Measurements from ENCODE around the gene TBX3. TPM values are rescaled to one million over a fixed set of nuclear protein-coding genes. Genes with fewer than 3 reads are reported as not detected.

The TBX3 gene
- total RNA-seq, 1 donor from 2014 or later, result 2.0 TPM

DNA sequence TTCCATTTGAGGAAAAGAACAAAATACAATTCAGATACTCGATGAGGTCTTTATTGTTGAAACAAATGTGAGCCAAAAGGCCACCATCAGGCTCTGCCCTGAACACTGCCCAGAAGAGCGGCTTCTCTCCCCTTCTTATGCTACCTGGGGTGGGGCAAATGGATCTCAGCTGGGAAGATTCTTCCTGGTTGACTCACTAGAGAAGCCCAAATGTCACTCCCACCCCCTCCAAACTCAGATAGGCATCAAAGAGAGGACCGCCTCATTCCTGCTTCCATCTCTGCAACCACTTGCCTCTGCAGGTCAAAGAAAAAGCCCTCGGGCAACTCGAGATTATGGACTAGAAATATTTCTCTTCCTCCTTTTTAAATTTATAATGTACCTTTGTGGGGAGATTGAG lies 55.8 kb downstream of the TBX3 start:
- TF ChIP-seq, protein P1, sequence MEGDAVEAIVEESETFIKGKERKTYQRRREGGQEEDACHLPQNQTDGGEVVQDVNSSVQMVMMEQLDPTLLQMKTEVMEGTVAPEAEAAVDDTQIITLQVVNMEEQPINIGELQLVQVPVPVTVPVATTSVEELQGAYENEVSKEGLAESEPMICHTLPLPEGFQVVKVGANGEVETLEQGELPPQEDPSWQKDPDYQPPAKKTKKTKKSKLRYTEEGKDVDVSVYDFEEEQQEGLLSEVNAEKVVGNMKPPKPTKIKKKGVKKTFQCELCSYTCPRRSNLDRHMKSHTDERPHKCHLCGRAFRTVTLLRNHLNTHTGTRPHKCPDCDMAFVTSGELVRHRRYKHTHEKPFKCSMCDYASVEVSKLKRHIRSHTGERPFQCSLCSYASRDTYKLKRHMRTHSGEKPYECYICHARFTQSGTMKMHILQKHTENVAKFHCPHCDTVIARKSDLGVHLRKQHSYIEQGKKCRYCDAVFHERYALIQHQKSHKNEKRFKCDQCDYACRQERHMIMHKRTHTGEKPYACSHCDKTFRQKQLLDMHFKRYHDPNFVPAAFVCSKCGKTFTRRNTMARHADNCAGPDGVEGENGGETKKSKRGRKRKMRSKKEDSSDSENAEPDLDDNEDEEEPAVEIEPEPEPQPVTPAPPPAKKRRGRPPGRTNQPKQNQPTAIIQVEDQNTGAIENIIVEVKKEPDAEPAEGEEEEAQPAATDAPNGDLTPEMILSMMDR (conservative IDR thresholded peaks at IDR 0.05; ENCODE audit: low read depth, low read length), result no peak
- H3K4me3 ChIP-seq (ENCODE audit: low read depth, low read length), result no peak overlapping the region
- DNase-seq (ENCODE audit: low read depth), result no peak

- DNase-seq (ENCODE audit: low read depth), result no peak
- H3K4me3 ChIP-seq (ENCODE audit: low read depth, low read length), result no peak overlapping the region
- TF ChIP-seq, protein P1 (conservative IDR thresholded peaks at IDR 0.05; ENCODE audit: low read depth, low read length), result no peak
Observed at GRCh38 chr12:114627393-114627792, 56.6 kb downstream of the TBX3 start.

DNA sequence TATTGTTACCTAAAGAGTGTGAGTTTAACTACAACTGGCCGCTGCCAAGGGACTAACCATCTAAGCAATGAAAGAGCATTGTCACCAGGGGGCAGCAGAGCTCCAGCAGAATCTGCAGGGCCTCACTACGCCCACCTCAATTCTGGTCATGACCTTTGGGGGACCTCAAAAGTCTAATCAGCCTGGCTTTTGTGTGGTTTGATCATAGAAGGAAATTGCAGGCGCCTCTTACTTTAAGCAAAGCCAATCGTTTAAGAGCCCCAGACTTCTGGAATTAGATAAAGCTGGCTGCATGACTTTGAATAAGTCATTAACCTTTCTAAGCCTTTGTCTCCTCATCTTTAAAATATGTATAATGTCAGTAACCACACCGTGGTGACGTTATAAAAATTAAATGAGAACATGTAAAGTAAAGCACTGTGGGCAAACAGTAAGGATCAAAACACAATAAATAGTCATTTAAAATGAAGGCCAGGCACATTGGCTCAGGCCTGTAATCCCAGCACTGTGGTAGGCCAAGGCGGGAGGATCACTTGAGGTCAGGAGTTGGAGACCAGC lies 58.6 kb downstream of the TBX3 start:
- DNase-seq (ENCODE audit: low read depth), result no peak
- no peak overlapping the region for H3K4me3 ChIP-seq (ENCODE audit: low read depth, low read length)
- TF ChIP-seq, protein P1 (conservative IDR thresholded peaks at IDR 0.05; ENCODE audit: low read depth, low read length), result peak; percentile 82

GRCh38 chr12:114623737-114624136 lies 60.2 kb downstream of the TBX3 start:
- TF ChIP-seq, protein P1 (conservative IDR thresholded peaks at IDR 0.05; ENCODE audit: low read depth, low read length), result no peak
- no peak overlapping the region for H3K4me3 ChIP-seq (ENCODE audit: low read depth, low read length)
- DNase-seq (ENCODE audit: low read depth), result no peak
